OCI-M2 (cell line): ENCODE data around the gene ACER3.
"Not testable (repeated sequence)": the region's sequence is repeated elsewhere in the genome, so short reads cannot be mapped to it uniquely, and the experiment has no call there.

Experiments used
- DNase-seq: peaks from one replicate; lab custom pipeline; 2025; ENCODE audit not compliant: unreplicated experiment; lab: John Stamatoyannopoulos, UW

The ACER3 gene

GRCh38 chr11:76860539-76861475 is at the start of gene ACER3:
Gene ACER3, plus strand, starts transcription at chr11:76860918. Its CDS starts 59 bp downstream, at chr11:76860977.
- DNase-seq = peak; percentile 27

GRCh38 chr11:76811259-76811658 is 49.5 kb upstream of the ACER3 start:
- DNase-seq = no peak

- no peak for DNase-seq
Observed at GRCh38 chr11:76814414-76814813, 46.3 kb upstream of the ACER3 start.

- not testable (repeated sequence) for DNase-seq
Observed at GRCh38 chr11:76815678-76816077, 45.0 kb upstream of the ACER3 start.

GRCh38 chr11:76820184-76820566 is 40.5 kb upstream of the ACER3 start:
- DNase-seq = no peak

- not testable (repeated sequence) for DNase-seq
Observed at GRCh38 chr11:76821396-76821795, 39.3 kb upstream of the ACER3 start.

- no peak for DNase-seq
Observed at GRCh38 chr11:76822406-76822805, 38.3 kb upstream of the ACER3 start.

- DNase-seq = no peak
Observed at GRCh38 chr11:76823481-76824028, 37.2 kb upstream of the ACER3 start.

- DNase-seq = no peak
Observed at GRCh38 chr11:76824083-76824939, 36.4 kb upstream of the ACER3 start.

- DNase-seq = no peak
Observed at GRCh38 chr11:76824980-76825725, 35.6 kb upstream of the ACER3 start.

- DNase-seq = no peak
Observed at GRCh38 chr11:76825726-76826396, 34.9 kb upstream of the ACER3 start.

GRCh38 chr11:76826508-76826907 is 34.2 kb upstream of the ACER3 start:
- not testable (repeated sequence) for DNase-seq

- not testable (repeated sequence) for DNase-seq
Observed at GRCh38 chr11:76827005-76827404, 33.7 kb upstream of the ACER3 start.

- no peak for DNase-seq
Observed at GRCh38 chr11:76830639-76831327, 29.9 kb upstream of the ACER3 start.

GRCh38 chr11:76831686-76832310 is 28.9 kb upstream of the ACER3 start:
- no peak for DNase-seq

- no peak for DNase-seq
Observed at GRCh38 chr11:76832361-76832760, 28.4 kb upstream of the ACER3 start.

GRCh38 chr11:76834151-76834550 is 26.6 kb upstream of the ACER3 start:
- no peak for DNase-seq

GRCh38 chr11:76835036-76835435 is 25.7 kb upstream of the ACER3 start:
- no peak for DNase-seq

- DNase-seq = no peak
Observed at GRCh38 chr11:76835928-76836612, 24.6 kb upstream of the ACER3 start.
